Glutamatergic neuron (in vitro differentiated cells): Measurements from ENCODE around the gene KCNH1. TPM values are rescaled to one million over a fixed set of nuclear protein-coding genes. Genes with fewer than 3 reads are reported as not detected.

Experiments used
- DNase-seq: peaks from one replicate; pipeline ENCODE4 v3.0.0; 2022
- H3K27ac Mint-ChIP-seq: one replicate; pipeline ENCODE4 v1.8.0; 2020; ENCODE audit warnings: mild to moderate bottlenecking, mixed read lengths, inconsistent platforms; ENCODE audit not compliant: unreplicated experiment
- H3K27me3 Mint-ChIP-seq: one replicate; pipeline ENCODE4 v1.8.0; 2020; ENCODE audit warnings: mild to moderate bottlenecking, moderate library complexity, mixed read lengths, inconsistent platforms; ENCODE audit not compliant: unreplicated experiment
- H3K36me3 Mint-ChIP-seq: one replicate; pipeline ENCODE4 v1.8.0; 2020; ENCODE audit warnings: mild to moderate bottlenecking, mixed read lengths, inconsistent platforms; ENCODE audit not compliant: unreplicated experiment
- H3K4me1 Mint-ChIP-seq: one replicate; pipeline ENCODE4 v1.8.0; 2020; ENCODE audit warnings: mild to moderate bottlenecking, low read depth, mixed read lengths, inconsistent platforms; ENCODE audit not compliant: unreplicated experiment
- H3K4me3 Mint-ChIP-seq: one replicate; pipeline ENCODE4 v1.8.0; 2020; ENCODE audit warnings: mild to moderate bottlenecking, mixed read lengths, inconsistent platforms; ENCODE audit not compliant: unreplicated experiment
- H3K9me3 Mint-ChIP-seq: one replicate; pipeline ENCODE4 v1.8.0; 2020; ENCODE audit warnings: mild to moderate bottlenecking, moderate library complexity, mixed read lengths, inconsistent platforms; ENCODE audit not compliant: unreplicated experiment
- CTCF ChIP-seq: fragments of 200-600 bp; sonication (generic); IDR thresholded peaks from one replicate; pipeline ENCODE4 v1.5.0; 2021; ENCODE audit not compliant: partially characterized antibody, unreplicated experiment
- total RNA-seq: library from RNA; stranded (reverse); fragmentation: NEBNext Ultra II Directional; extraction: Animal tissue kit (Norgen Biotek cat#: 25700); gene quantifications from one replicate; pipeline ENCODE4 v1.2.1, GENCODE V29; 2021; ENCODE audit not compliant: unreplicated experiment

The KCNH1 gene
- total RNA-seq, 1 donor from 2014 or later, result 7.8 TPM

- Mint-ChIP-seq H3K27me3 (no peaks in the 10 kb centered on the region), H3K27ac (no peak overlapping the region), H3K9me3 (peaks cover 6% of the 10 kb centered on the region), H3K36me3 (peaks cover 28% of the 10 kb centered on the region), H3K4me3 (no peak overlapping the region), H3K4me1 (no peaks in the 10 kb centered on the region)
- no peak for DNase-seq
- TF ChIP-seq CTCF, result no peak
Observed at GRCh38 chr1:210866532-210866931, 267.4 kb downstream of the KCNH1 start.

- DNase-seq, result no peak
- Mint-ChIP-seq H3K36me3 (no peaks in the 10 kb centered on the region), H3K9me3 (no peaks in the 10 kb centered on the region), H3K27me3 (peaks cover 3% of the 10 kb centered on the region), H3K4me3 (no peak overlapping the region), H3K4me1 (peaks cover 8% of the 10 kb centered on the region), H3K27ac (peak overlapping the region; percentile 3)
- TF ChIP-seq CTCF, result no peak
Observed at GRCh38 chr1:210857705-210858104, 276.2 kb downstream of the KCNH1 start.

- no peak overlapping the region for H3K27ac Mint-ChIP-seq
- no peak for TF ChIP-seq CTCF
- no peak overlapping the region for H3K4me3 Mint-ChIP-seq
- DNase-seq, result no peak
- H3K9me3 Mint-ChIP-seq, result no peaks in the 10 kb centered on the region
- no peaks in the 10 kb centered on the region for H3K36me3 Mint-ChIP-seq
- peaks cover 8% of the 10 kb centered on the region for H3K4me1 Mint-ChIP-seq
- H3K27me3 Mint-ChIP-seq, result peaks cover 3% of the 10 kb centered on the region
Observed at GRCh38 chr1:210857146-210857663, 276.7 kb downstream of the KCNH1 start.

- no peak for DNase-seq
- Mint-ChIP-seq H3K36me3 (no peaks in the 10 kb centered on the region), H3K4me3 (no peak overlapping the region), H3K27ac (no peak overlapping the region), H3K4me1 (peaks cover 8% of the 10 kb centered on the region), H3K9me3 (no peaks in the 10 kb centered on the region), H3K27me3 (peaks cover 3% of the 10 kb centered on the region)
- no peak for TF ChIP-seq CTCF
Observed at GRCh38 chr1:210855440-210855839, 278.5 kb downstream of the KCNH1 start.

GRCh38 chr1:210853276-210853675 is 280.7 kb downstream of the KCNH1 start:
- Mint-ChIP-seq H3K36me3 (no peaks in the 10 kb centered on the region), H3K27ac (no peak overlapping the region), H3K4me1 (peaks cover 8% of the 10 kb centered on the region), H3K9me3 (no peaks in the 10 kb centered on the region), H3K4me3 (no peak overlapping the region), H3K27me3 (peaks cover 3% of the 10 kb centered on the region)
- no peak for TF ChIP-seq CTCF
- no peak for DNase-seq
